ENCODE measurements around the gene CTXND1.

CTXND1 gene

DNA sequence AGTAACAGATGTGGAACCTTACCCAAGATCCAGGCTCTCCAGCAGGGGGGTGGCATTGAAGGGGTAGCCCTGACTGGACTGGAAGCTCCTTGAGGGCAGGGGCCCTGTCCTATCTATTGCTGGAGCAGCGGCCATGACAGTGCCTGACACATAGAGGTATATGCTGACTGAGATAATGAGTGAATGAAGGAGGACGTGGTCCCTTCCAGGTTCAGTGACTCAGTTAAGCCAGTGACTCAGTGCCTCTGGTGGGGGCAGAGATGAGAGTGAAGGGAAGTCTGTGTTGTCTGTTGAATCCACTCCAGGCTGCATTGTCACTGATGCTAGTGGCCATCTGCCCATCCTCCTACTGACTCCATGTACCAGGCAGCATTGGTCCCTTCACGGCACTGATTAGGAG lies 13.0 kb upstream of the CTXND1 start:
- Histone ChIP-seq H3K9ac (ENCODE audit: low read depth, low read length, poor library complexity, severe bottlenecking) (no peak overlapping the region), H3K9me3 (ENCODE audit: insufficient read depth, low read depth, low read length) (0 out of 2 replicates have a peak, but pooled peaks cover 3% of the 10 kb centered on the region), H3F3A (ENCODE audit: low read depth) (no peaks in the 10 kb centered on the region), H3K27me3 (ENCODE audit: insufficient read depth, low read length, poor library complexity, severe bottlenecking) (no peaks in the 10 kb centered on the region), H3K79me2 (ENCODE audit: insufficient read depth, low read length) (no peaks in the 10 kb centered on the region), H2AFZ (ENCODE audit: low read length) (no peak overlapping the region), H4K20me1 (ENCODE audit: insufficient read depth, low read length, poor library complexity, severe bottlenecking) (no peaks in the 10 kb centered on the region), H3K9me2 (replicated peaks; ENCODE audit: low read depth, low read length) (no peaks in the 10 kb centered on the region), H3K36me3 (ENCODE audit: insufficient read depth, low read length) (no peaks in the 10 kb centered on the region), H3K4me3 (ENCODE audit: low read length, poor library complexity, severe bottlenecking) (no peak overlapping the region), H3K4me1 (ENCODE audit: insufficient read depth, low read length, poor library complexity, severe bottlenecking) (no peaks in the 10 kb centered on the region), H3K4me2 (ENCODE audit: low read depth, low read length, poor library complexity, severe bottlenecking) (no peak overlapping the region)
- TF ChIP-seq EZH2phosphoT487 (IDR thresholded peaks at IDR 0.05; ENCODE audit: borderline replicate concordance) = no peak
- no peak for TF ChIP-seq CTCF (conservative IDR thresholded peaks at IDR 0.05; ENCODE audit: low read length)

DNA sequence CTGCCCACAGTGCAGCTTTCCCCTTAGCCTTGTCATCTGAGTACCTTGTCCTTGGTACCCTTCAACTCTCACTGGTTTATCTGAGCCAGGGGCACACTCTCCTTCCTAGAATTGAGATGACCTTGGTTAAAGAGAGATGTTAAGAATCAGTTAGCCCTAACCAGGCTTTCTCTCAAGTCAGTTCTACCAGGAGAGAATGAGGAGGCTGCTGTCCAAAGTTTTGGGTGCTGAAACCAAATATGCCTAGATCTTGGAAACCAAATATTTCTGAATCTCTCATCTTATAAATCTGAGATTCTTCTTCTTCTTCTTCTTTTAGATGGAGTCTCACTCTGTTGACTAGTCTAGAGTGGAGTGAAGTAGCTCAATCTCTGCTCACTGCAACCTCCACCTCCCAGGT lies 12.0 kb upstream of the CTXND1 start:
- Histone ChIP-seq H3K9me3 (ENCODE audit: insufficient read depth, low read depth, low read length) (0 out of 2 replicates have a peak, but pooled peaks cover 3% of the 10 kb centered on the region), H3K4me3 (ENCODE audit: low read length, poor library complexity, severe bottlenecking) (no peak overlapping the region), H3K4me2 (ENCODE audit: low read depth, low read length, poor library complexity, severe bottlenecking) (no peak overlapping the region), H2AFZ (ENCODE audit: low read length) (no peak overlapping the region), H4K20me1 (ENCODE audit: insufficient read depth, low read length, poor library complexity, severe bottlenecking) (no peaks in the 10 kb centered on the region), H3K9me2 (replicated peaks; ENCODE audit: low read depth, low read length) (no peaks in the 10 kb centered on the region), H3K4me1 (ENCODE audit: insufficient read depth, low read length, poor library complexity, severe bottlenecking) (no peaks in the 10 kb centered on the region), H3F3A (ENCODE audit: low read depth) (no peaks in the 10 kb centered on the region), H3K36me3 (ENCODE audit: insufficient read depth, low read length) (no peaks in the 10 kb centered on the region), H3K27me3 (ENCODE audit: insufficient read depth, low read length, poor library complexity, severe bottlenecking) (no peaks in the 10 kb centered on the region), H3K9ac (ENCODE audit: low read depth, low read length, poor library complexity, severe bottlenecking) (no peak overlapping the region), H3K79me2 (ENCODE audit: insufficient read depth, low read length) (no peaks in the 10 kb centered on the region)
- TF ChIP-seq EZH2phosphoT487 (IDR thresholded peaks at IDR 0.05; ENCODE audit: borderline replicate concordance) (no peak), CTCF (conservative IDR thresholded peaks at IDR 0.05; ENCODE audit: low read length) (no peak)

GRCh38 chr15:80260551-80260950 lies 8.5 kb upstream of the CTXND1 start:
- H3K9ac ChIP-seq (ENCODE audit: low read depth, low read length, poor library complexity, severe bottlenecking) = no peak overlapping the region
- H3K27me3 ChIP-seq (ENCODE audit: insufficient read depth, low read length, poor library complexity, severe bottlenecking) = no peaks in the 10 kb centered on the region
- no peaks in the 10 kb centered on the region for H3K9me2 ChIP-seq (replicated peaks; ENCODE audit: low read depth, low read length)

More at GRCh38 chr15:80260551-80260950, 8.5 kb upstream of the CTXND1 start:
- no peaks in the 10 kb centered on the region for H3K4me1 ChIP-seq (ENCODE audit: insufficient read depth, low read length, poor library complexity, severe bottlenecking)
- H3K9me3 ChIP-seq (ENCODE audit: insufficient read depth, low read depth, low read length) = 0 out of 2 replicates have a peak, but pooled peaks cover 3% of the 10 kb centered on the region
- H3K4me2 ChIP-seq (ENCODE audit: low read depth, low read length, poor library complexity, severe bottlenecking) = no peak overlapping the region
- TF ChIP-seq CTCF (conservative IDR thresholded peaks at IDR 0.05; ENCODE audit: low read length) (no peak), EZH2phosphoT487 (IDR thresholded peaks at IDR 0.05; ENCODE audit: borderline replicate concordance) (no peak)
- H3K36me3 ChIP-seq (ENCODE audit: insufficient read depth, low read length) = no peaks in the 10 kb centered on the region
- H3K79me2 ChIP-seq (ENCODE audit: insufficient read depth, low read length) = no peaks in the 10 kb centered on the region
- H4K20me1 ChIP-seq (ENCODE audit: insufficient read depth, low read length, poor library complexity, severe bottlenecking) = no peaks in the 10 kb centered on the region
- no peak overlapping the region for H3K4me3 ChIP-seq (ENCODE audit: low read length, poor library complexity, severe bottlenecking)
- no peaks in the 10 kb centered on the region for H3F3A ChIP-seq (ENCODE audit: low read depth)
- no peak overlapping the region for H2AFZ ChIP-seq (ENCODE audit: low read length)

All from Loucy (cell line).